ENCODE data around the gene PRKACB.

GRCh38 chr1:84282780-84283333 is 138.8 kb downstream of the PRKACB start:
- TF ChIP-seq POLR2A (IDR thresholded peaks at IDR 0.05; ENCODE audit: low read length) (no peak), GATA1 (IDR thresholded peaks at IDR 0.05; ENCODE audit: low read depth, low read length) (no peak)
